ENCODE results near the gene SVOPL. TPM values are rescaled to one million over a fixed set of nuclear protein-coding genes. Genes with fewer than 3 reads are reported as not detected.

The SVOPL gene
- total and polyA plus RNA-seq, 9 of the 15 experiments (the other 6 are each of a cell fraction or from before 2014, with no cell fraction given): 0.13 to 0.42 (median 0.20) TPM; not detected in 6

GRCh38 chr7:138573741-138574140 is 127.4 kb downstream of the SVOPL start:
- DNase-seq (ENCODE audit: extremely low read depth in 1 of 4, low spot score in 3 of 4) (no peak), ATAC-seq (no peak), FAIRE-seq (no peak)
- Histone ChIP-seq H3K4me2 (ENCODE audit: insufficient read depth, low read length) (no peak overlapping the region), H3K4me1 (replicated peaks in 1 of 2; ENCODE audit: control insufficient read depth in 2 of 2, insufficient read depth in 2 of 2, low read length in 2 of 2) (no peaks in the 10 kb centered on the region), H2AFZ (ENCODE audit: low read depth, low read length) (no peak overlapping the region), H3K36me3 (ENCODE audit: control insufficient read depth, insufficient read depth, low read length) (peaks cover 90% of the 10 kb centered on the region), H3K79me2 (ENCODE audit: control insufficient read depth, insufficient read depth, low read length) (no peaks in the 10 kb centered on the region), H3K9me1 (ENCODE audit: control insufficient read depth, insufficient read depth, low read length) (no peaks in the 10 kb centered on the region), H3K9me3 (replicated peaks; ENCODE audit: control insufficient read depth, insufficient read depth, low read depth, low read length) (no peaks in the 10 kb centered on the region), H3K4me3 (no peak overlapping the region), H4K20me1 (replicated peaks; ENCODE audit: control insufficient read depth, insufficient read depth, low read length) (no peaks in the 10 kb centered on the region), H3K27me3 (ENCODE audit: control insufficient read depth in 2 of 2, insufficient read depth in 2 of 2, low read length in 2 of 2) (no peaks in the 10 kb centered on the region), H3K9ac (ENCODE audit: insufficient read depth in 1 of 2, low read depth in 2 of 2, low read length in 2 of 2) (no peak overlapping the region), H3K27ac (ENCODE audit: extremely low read depth, low read depth, low read length) (no peak overlapping the region)
- intact Hi-C loops (cut with micrococcal nuclease) (no loop called here), in situ Hi-C loops (cut with MboI) (no loop called here)
- CTCF ChIA-PET (ENCODE audit: low intra/inter-chr PET ratio): no interaction called here
- no TSS peak for BruUV-seq (replicated peaks)
- POLR2A ChIA-PET: no interaction called here
- WGBS (ENCODE audit: insufficient coverage, low coverage, missing lambda C conversion rate): 81% methylated on average over 4 of the region's 4 CpGs
- TF ChIP-seq ZNF263 (CRISPR knock-in tag; IDR thresholded peaks at IDR 0.05; ENCODE audit: borderline replicate concordance) (no peak), SUPT5H (IDR thresholded peaks at IDR 0.05) (no peak), COPS2 (conservative IDR thresholded peaks at IDR 0.05) (no peak), MAX (CRISPR knock-in tag; IDR thresholded peaks at IDR 0.05) (no peak), ZSCAN32 (CRISPR knock-in tag; IDR thresholded peaks at IDR 0.05) (no peak), ZNF184 (CRISPR knock-in tag; IDR thresholded peaks at IDR 0.05) (no peak)

- intact Hi-C loops (cut with micrococcal nuclease) (no loop called here), in situ Hi-C loops (cut with MboI) (no loop called here)
- Histone ChIP-seq H3K27me3 (ENCODE audit: control insufficient read depth in 2 of 2, insufficient read depth in 2 of 2, low read length in 2 of 2) (no peaks in the 10 kb centered on the region), H3K9me1 (ENCODE audit: control insufficient read depth, insufficient read depth, low read length) (no peaks in the 10 kb centered on the region), H3K79me2 (ENCODE audit: control insufficient read depth, insufficient read depth, low read length) (no peaks in the 10 kb centered on the region), H4K20me1 (replicated peaks; ENCODE audit: control insufficient read depth, insufficient read depth, low read length) (no peaks in the 10 kb centered on the region), H3K27ac (ENCODE audit: extremely low read depth, low read depth, low read length) (no peak overlapping the region), H3K9me3 (replicated peaks; ENCODE audit: control insufficient read depth, insufficient read depth, low read depth, low read length) (no peaks in the 10 kb centered on the region), H3K36me3 (ENCODE audit: control insufficient read depth, insufficient read depth, low read length) (peaks cover 81% of the 10 kb centered on the region), H3K9ac (ENCODE audit: insufficient read depth in 1 of 2, low read depth in 2 of 2, low read length in 2 of 2) (no peak overlapping the region), H2AFZ (ENCODE audit: low read depth, low read length) (no peak overlapping the region), H3K4me1 (replicated peaks in 1 of 2; ENCODE audit: control insufficient read depth in 2 of 2, insufficient read depth in 2 of 2, low read length in 2 of 2) (no peaks in the 10 kb centered on the region), H3K4me3 (no peak overlapping the region), H3K4me2 (ENCODE audit: insufficient read depth, low read length) (no peak overlapping the region)
- POLR2A ChIA-PET: no interaction called here
- DNase-seq (ENCODE audit: extremely low read depth in 1 of 4, low spot score in 3 of 4) (no peak), ATAC-seq (no peak), FAIRE-seq (no peak)
- CTCF ChIA-PET (ENCODE audit: low intra/inter-chr PET ratio): no interaction called here
- BruUV-seq (replicated peaks): no TSS peak
- 97% methylated on average over 4 of the region's 4 CpGs for WGBS (ENCODE audit: insufficient coverage, low coverage, missing lambda C conversion rate)
- TF ChIP-seq STAG1 (CRISPR knock-in tag; IDR thresholded peaks at IDR 0.05; ENCODE audit: borderline replicate concordance): no peak
- no peak for TF ChIP-seq PML (IDR thresholded peaks at IDR 0.05; ENCODE audit: low read length)
- TF ChIP-seq MTF1 (CRISPR knock-in tag; IDR thresholded peaks at IDR 0.05; ENCODE audit: borderline replicate concordance): no peak
- no peak for TF ChIP-seq KLF16 (IDR thresholded peaks at IDR 0.05)
- no peak for TF ChIP-seq POLR2H (tag; IDR thresholded peaks at IDR 0.05; ENCODE audit: low read depth)
- TF ChIP-seq ZNF644 (tag; IDR thresholded peaks at IDR 0.05; ENCODE audit: low read depth): no peak
- no peak for TF ChIP-seq PHF20 (IDR thresholded peaks at IDR 0.05; ENCODE audit: partially characterized antibody)
- TF ChIP-seq ZBTB2 (IDR thresholded peaks at IDR 0.05): no peak
- no peak for TF ChIP-seq ZNF140 (CRISPR knock-in tag; IDR thresholded peaks at IDR 0.05)
These were observed 130.4 kb downstream of the SVOPL start for GRCh38 chr7:138570715-138571114.

All from K562 (cell line).